Measurements from ENCODE around the gene TSN.
"Not testable (repeated sequence)": the region's sequence is repeated elsewhere in the genome, so short reads cannot be mapped to it uniquely, and the experiment has no call there.

The TSN gene

GRCh38 chr2:121727950-121728349 is 27.5 kb upstream of the TSN start:
- no peak for TF ChIP-seq ZNF394 (tag by site-specific recombination; IDR thresholded peaks at IDR 0.05; ENCODE audit: borderline replicate concordance)
- no peak for TF ChIP-seq ZNF488 (tag by site-specific recombination; IDR thresholded peaks at IDR 0.05)
- TF ChIP-seq PBX3 (CRISPR knock-in tag; IDR thresholded peaks at IDR 0.05), result no peak
- H3K4me1 ChIP-seq (ENCODE audit: control insufficient read depth, insufficient read depth, low read length), result no peaks in the 10 kb centered on the region
- H3K36me3 ChIP-seq (ENCODE audit: control insufficient read depth in 2 of 2, insufficient read depth in 1 of 2, low read length in 2 of 2), result peaks cover 63% of the 10 kb centered on the region in 2 experiments
- CTCF ChIA-PET, result no interaction called here
- no peak overlapping the region for H3K4me3 ChIP-seq (ENCODE audit: low read depth, low read length)
- no peaks in the 10 kb centered on the region for H3K9me3 ChIP-seq (ENCODE audit: control insufficient read depth, insufficient read depth, low read depth, low read length)
- H3K27ac ChIP-seq (ENCODE audit: extremely low read depth, low read depth, low read length), result no peak overlapping the region
- POLR2A ChIA-PET, result no interaction called here

GRCh38 chr2:121731366-121731765 is 24.1 kb upstream of the TSN start:
- ChIA-PET CTCF (interaction anchor here (0.7 kb wide), 1 partner anchor 88 kb away, joined by 3 read pairs; no protein-coding TSS in a partner anchor), POLR2A (no interaction called here)
- TF ChIP-seq ZBTB8A (tag by site-specific recombination; IDR thresholded peaks at IDR 0.05) (no peak), ZNF280C (tag by site-specific recombination; IDR thresholded peaks at IDR 0.05) (no peak), SP3 (tag by site-specific recombination; IDR thresholded peaks at IDR 0.05) (no peak), ZSCAN23 (tag by site-specific recombination; IDR thresholded peaks at IDR 0.05) (no peak), TSHZ1 (tag by site-specific recombination; IDR thresholded peaks at IDR 0.05; ENCODE audit: borderline replicate concordance) (no peak), ZFP3 (tag by site-specific recombination; IDR thresholded peaks at IDR 0.05; ENCODE audit: low read depth) (no peak), ZNF747 (tag by site-specific recombination; IDR thresholded peaks at IDR 0.05) (no peak), ZNF398 (tag by site-specific recombination; IDR thresholded peaks at IDR 0.05) (no peak), ZNF544 (tag by site-specific recombination; IDR thresholded peaks at IDR 0.05) (no peak), ZNF792 (tag by site-specific recombination; IDR thresholded peaks at IDR 0.05) (no peak), ZBTB20 (tag by site-specific recombination; IDR thresholded peaks at IDR 0.05) (no peak), ZNF335 (tag by site-specific recombination; conservative IDR thresholded peaks at IDR 0.05) (no peak), OVOL3 (tag by site-specific recombination; IDR thresholded peaks at IDR 0.05) (no peak), ZNF394 (tag by site-specific recombination; IDR thresholded peaks at IDR 0.05; ENCODE audit: borderline replicate concordance) (no peak), ZNF174 (tag by site-specific recombination; IDR thresholded peaks at IDR 0.05) (no peak), ELK4 (IDR thresholded peaks at IDR 0.05; ENCODE audit: borderline replicate concordance, low read depth, low read length) (no peak)
- Histone ChIP-seq H3K4me1 (ENCODE audit: control insufficient read depth, insufficient read depth, low read length) (no peaks in the 10 kb centered on the region), H3K27ac (ENCODE audit: extremely low read depth, low read depth, low read length) (no peak overlapping the region), H3K9me3 (ENCODE audit: control insufficient read depth, insufficient read depth, low read depth, low read length) (no peaks in the 10 kb centered on the region), H3K4me3 (ENCODE audit: low read depth, low read length) (no peak overlapping the region), H3K36me3 (ENCODE audit: control insufficient read depth in 2 of 2, insufficient read depth in 1 of 2, low read length in 2 of 2) (peaks cover 76 to 80% of the 10 kb centered on the region in 2 experiments)

- not testable (repeated sequence) for H3K4me1 ChIP-seq (ENCODE audit: control insufficient read depth, insufficient read depth, low read length); H3K4me3 ChIP-seq (ENCODE audit: low read depth, low read length); H3K9me3 ChIP-seq (ENCODE audit: control insufficient read depth, insufficient read depth, low read depth, low read length); H3K27ac ChIP-seq (ENCODE audit: extremely low read depth, low read depth, low read length)
- CTCF ChIA-PET, result interaction anchor here (0.9 kb wide), 1 partner anchor 380 kb away, joined by 3 read pairs; no protein-coding TSS in a partner anchor
- H3K36me3 ChIP-seq (ENCODE audit: control insufficient read depth in 2 of 2, insufficient read depth in 1 of 2, low read length in 2 of 2), result peaks cover 44 to 50% of the 10 kb centered on the region in 2 experiments
- POLR2A ChIA-PET, result interaction anchor here (0.6 kb wide), 1 partner anchor 203 kb away, joined by 6 read pairs; no protein-coding TSS in a partner anchor
These were observed 20.9 kb upstream of the TSN start for GRCh38 chr2:121734544-121734943.

Data from HEK293 (cell line).